Suppressor macrophage treated with lipopolysaccharide for 1 hour (primary cell): ENCODE data around the gene AKAP13.
"Not testable (repeated sequence)": the region's sequence is repeated elsewhere in the genome, so short reads cannot be mapped to it uniquely, and the experiment has no call there.

Experiments
- DNase-seq, 3 donors: peaks; one replicate each; pipeline ENCODE4 v3.0.0-alpha.2; 2020 to 2022

AKAP13 gene

GRCh38 chr15:85484923-85485322 lies 104.5 kb downstream of the AKAP13 start:
- DNase-seq, result not testable (repeated sequence)

DNA sequence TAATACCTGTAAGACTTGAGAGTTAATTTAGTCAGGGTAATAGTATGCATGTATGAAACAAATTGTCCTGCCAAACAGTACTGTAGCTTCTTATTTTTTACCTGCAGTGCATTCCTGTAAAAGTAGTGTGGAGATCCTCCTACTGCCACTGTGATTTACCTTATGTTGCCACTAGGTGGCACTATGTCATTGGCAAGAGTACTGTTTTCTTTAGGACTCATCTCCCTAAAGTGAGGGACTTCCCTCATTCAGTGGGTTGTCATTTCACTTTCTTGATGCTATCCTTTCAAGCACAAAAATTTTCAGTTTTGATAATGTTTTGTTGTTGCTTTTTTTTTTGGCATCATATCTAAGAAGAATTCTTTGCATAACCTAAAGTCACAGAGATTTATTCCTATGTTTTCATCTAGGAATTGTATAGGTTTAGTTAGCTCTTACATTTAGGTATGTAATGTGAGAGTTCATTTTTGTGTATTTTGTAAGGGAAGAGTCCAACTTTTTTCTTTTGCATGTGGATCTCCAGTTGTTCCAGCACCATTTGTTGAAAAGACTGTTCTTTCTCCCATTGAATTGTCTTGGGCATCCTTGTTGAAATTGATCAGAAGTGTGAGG lies 105.7 kb downstream of the AKAP13 start:
- peak; percentile 83 to 93 (median 91) for DNase-seq

DNA sequence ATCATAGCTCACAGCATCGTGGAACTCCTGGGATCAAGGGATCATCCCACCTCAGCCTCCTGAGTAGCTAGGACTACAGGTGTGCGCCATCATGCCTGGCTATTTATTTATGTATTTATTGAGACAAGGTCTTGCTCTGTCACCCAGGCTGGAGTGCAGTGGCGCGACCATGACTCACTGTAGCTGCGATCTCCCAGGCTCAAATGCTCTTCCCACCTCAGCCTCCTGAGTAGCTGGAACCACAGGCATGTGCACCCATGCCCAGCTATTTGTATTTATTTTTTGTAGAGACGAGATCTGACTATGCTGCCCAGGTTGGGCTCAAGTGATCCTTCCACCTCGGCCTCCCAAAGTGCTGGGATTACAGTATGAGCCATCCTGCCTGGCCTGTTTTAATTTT lies 107.4 kb downstream of the AKAP13 start:
- DNase-seq, result not testable (repeated sequence)

- no peak for DNase-seq
Measured at GRCh38 chr15:85488997-85489396, 108.6 kb downstream of the AKAP13 start.

DNA sequence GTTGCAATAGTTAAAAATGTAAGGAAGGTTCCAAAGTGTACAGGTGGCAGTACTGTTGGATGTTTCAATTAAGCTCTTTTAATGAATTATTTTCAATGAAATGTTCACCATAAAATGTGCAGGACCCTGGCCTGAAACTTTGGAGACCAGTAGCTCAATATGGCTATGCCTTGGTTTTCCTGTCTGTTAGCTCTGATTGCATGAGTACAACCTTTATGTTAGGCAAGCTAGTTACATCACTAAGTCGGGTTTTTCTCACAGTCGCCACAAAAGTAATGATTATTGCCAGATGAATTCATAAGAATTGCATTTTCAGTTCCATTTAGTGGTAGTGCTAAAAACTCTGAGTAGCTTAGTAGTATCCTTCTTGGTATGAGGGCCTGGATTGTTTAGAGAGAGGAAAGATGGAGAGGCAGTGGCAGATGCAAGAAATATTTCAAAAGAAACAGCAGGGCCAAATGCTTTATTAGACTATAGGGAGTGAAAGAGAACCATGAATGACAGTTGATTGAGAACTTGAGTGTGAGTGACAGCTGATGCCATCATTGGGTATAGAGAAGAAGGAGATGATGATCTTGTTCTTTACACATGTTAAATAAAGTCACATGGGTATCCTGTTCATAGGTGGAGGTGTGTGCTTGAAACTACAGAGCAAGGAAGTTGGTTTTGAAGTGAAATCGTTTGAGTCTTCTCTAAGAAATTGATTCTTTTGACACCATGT lies 109.5 kb downstream of the AKAP13 start:
- no peak for DNase-seq

- DNase-seq, result peak; percentile 7 to 32 (median 28)
Measured at GRCh38 chr15:85490856-85491255, 110.5 kb downstream of the AKAP13 start.

- no peak for DNase-seq
Measured at GRCh38 chr15:85491691-85492090, 111.3 kb downstream of the AKAP13 start.

- peak in 2 of 3 donors; percentile 18 to 39 for DNase-seq
Measured at GRCh38 chr15:85492406-85492805, 112.0 kb downstream of the AKAP13 start.

DNA sequence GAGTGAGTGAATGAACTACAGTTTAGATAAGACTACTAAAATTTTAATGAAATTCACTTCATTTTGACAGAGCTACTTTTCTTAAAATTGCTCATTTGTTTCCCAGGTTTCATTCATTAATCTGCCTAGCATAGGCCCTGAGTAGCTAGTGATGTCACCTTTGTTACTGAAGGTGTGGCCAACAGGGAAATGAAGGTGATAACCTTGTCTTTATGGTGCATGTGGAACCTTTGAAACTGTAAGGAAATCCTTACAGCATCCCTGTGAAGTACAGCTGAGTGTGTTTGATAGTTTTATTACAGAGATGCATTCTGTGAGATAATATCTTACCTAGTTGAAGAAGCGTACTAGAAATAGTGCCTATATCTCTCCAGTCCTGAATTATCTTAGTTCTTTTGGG lies 112.9 kb downstream of the AKAP13 start:
- DNase-seq, result no peak

DNA sequence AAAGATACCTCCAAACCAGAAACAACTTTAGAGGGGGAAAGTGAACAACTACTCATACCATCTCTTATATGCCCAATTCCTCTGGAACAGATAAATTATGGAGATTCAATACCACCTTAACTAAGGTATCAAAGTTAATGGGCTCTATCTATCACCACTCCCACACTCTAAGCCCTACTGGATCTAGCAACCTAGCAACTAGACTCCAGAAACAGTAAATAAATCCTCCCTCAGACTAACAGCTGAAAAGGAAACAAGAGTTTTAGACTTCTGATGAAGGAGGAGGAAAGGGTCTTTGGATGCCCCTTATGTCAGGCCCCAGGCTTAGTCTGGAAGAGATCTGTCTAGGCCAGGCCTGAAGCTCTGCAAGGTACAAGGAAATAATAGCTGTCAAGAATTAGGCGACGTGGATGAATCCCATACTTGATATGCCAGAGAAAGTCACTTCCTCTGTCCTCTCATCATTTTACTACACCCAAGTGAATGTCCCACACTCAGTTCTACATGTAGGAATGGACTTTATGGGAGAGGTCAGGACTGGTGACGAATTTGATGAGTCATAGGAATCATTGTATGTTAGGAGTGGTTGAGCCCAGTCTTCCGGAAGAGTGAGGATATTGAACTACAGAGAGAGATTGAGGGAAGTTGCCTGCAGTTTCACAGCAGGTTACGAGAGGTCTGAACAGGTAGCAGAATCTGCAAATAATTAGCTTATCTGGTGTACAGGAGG lies 113.8 kb downstream of the AKAP13 start:
- peak; percentile 61 to 82 (median 72) for DNase-seq

- DNase-seq, result no peak
Measured at GRCh38 chr15:85495096-85495495, 114.7 kb downstream of the AKAP13 start.

DNA sequence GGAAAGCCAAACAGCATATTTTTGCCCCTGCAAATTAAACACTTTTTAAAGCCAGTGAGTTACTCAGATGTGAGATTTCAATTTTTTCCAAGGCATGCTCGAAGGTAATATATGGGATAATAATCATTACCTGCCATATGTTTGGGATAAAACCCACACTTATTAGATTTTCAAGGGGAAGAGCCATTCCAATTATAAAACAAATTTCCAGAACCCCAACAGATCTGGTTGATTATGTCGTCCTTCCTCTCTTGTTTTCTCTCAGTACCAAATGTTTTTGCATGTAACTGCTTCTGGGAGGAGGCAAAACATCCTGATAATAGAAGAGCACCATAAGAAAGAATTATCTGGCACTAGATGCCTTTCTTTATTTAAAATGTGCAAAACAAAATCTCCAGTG lies 115.1 kb downstream of the AKAP13 start:
- no peak for DNase-seq

DNA sequence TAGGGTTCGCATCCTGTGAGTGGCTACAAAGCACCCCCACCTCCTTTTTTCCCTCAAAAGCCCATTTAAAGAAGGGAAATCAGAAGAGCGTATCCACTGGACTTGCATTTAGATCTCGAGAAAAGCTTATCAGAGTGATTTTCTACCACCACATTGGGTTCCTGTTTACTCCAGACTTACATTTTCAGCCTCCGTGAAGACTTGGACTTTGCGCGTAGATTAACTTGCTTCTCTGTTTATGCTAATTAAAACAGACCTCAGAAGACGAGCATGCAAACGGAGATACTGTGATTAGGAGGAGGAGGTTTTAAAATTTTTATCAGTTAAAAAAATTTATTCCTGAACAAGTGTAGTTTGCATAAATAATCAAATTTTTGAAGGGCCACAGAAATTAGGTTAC lies 115.7 kb downstream of the AKAP13 start:
- DNase-seq, result no peak

DNA sequence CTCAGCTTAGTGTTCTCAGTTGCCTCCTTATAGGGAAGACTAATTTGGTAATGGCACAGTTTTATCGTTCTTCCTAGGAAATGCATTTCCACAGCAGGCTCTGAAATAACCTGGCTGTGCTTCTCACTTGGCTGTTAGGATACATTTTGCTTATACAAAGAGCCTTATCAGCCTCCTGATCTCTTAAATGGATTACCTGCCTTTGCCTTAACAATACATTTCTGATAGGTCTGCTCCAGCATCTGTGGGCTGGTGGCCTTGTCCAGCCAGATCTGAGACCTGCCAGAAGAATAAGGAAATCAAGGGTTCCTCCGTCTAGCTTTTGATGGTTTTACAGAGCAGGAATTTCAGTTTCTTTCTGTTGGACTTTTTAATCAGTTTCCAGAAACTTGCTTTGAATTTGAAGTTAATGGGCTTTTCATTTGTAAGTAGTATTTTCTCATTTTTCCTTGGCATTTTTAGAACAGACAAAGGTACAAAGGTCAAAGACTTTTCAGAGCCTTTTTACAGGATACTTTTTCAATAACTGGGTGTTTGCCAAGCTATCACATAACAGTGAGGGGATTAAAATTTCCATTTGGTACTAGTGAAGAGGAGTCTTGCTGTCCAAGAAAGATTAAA lies 116.3 kb downstream of the AKAP13 start:
- no peak for DNase-seq

DNA sequence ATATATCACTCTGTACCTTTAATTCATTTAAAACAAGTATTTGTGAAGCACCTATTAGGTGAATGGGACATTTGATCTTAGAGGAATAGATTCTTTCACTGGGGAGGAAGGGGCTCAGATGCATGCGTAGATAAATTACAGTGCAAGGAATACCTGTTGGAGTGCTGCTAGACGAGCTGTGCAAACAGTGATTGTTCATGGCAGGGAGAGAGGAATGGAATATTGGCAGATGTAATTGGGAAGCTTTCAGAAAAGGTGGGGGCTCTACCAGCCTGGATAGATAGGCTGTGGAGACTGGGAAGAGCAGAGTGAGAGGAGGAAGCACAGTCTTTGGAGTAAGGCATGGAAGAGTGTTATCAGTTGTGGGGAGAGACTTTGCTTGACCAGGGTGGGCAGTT lies 116.8 kb downstream of the AKAP13 start:
- no peak for DNase-seq

- DNase-seq, result no peak
Measured at GRCh38 chr15:85498471-85498870, 118.1 kb downstream of the AKAP13 start.

DNA sequence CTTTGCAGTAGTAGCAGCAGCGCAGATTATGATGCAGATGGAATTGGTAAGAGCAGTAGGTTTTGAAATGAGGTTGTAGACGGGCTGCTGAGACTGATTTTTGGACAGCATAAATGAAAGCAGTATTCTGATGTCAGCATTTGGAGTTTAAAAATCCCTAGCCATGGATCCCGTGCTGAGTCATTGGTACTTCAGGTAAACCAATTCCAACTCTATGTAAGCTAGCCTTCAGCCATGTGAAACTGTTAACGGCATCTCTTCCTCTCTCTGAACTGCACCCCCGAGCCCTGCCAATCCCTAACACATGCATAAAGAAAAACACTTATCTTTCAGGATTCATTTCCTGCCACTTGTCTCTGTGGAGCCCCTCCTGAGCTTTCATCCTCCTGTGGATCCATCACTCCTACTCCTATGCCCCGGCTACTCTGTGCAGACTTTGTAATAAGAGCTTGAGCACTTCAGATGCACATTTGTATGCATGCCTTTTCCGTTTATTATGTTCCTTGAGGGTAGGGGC lies 119.0 kb downstream of the AKAP13 start:
- no peak for DNase-seq

GRCh38 chr15:85500060-85500708 lies 119.8 kb downstream of the AKAP13 start:
- DNase-seq, result no peak

DNA sequence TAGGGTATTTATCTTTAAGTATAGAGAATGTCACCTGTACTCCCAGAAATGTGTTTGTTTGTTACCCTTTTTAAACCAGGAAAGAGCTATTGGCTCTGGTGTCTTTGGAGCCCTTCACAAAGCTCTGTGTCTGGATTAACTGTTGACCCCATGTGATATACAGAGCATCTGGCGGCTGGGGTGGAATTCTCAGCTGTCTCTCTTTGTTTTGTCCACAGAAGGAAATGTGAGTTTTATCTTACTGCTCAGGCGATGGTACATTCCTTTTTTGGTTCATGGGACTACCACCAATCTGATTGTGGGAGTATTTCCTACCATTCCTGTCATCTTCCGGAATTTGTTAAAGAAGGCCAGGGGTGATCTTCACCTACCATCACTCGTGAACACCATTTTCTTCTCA lies 120.3 kb downstream of the AKAP13 start:
- DNase-seq, result no peak

DNA sequence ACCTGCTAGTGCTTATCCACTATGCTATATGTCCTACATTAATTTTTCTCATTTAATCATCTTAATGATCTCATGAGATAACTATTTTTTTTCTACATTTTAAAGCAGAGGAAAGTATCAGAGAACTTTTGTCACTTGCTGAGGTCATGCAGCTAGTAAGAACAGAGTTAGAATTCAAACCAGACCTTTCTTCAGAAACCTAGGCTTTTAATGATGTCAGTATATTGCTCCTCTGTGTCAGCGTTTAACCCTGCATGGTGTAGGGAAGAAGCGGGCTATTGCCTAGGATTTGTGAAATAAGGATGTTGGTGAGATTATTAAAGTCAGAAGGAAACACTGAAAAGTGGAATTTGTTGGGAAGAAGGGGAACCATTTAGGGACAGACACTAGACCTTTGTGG lies 121.2 kb downstream of the AKAP13 start:
- DNase-seq, result no peak

- no peak for DNase-seq
Measured at GRCh38 chr15:85503151-85503799, 122.9 kb downstream of the AKAP13 start.
